Activated naive CD8-positive, alpha-beta T cell treated with anti-CD3 and anti-CD28 coated beads, Interleukin-2, amount 50 U/mL, for 24 hours (primary cell): ENCODE data around the gene QRICH1.

Experiments
- ATAC-seq: fragments of 150-1000 bp; cut with Tn5 transposase; one replicate; pipeline ENCODE4 v1.10.0; 2021
- DNase-seq: peaks from one replicate; pipeline ENCODE4 v3.0.0; 2021
- H3K27ac Mint-ChIP-seq: one replicate; pipeline ENCODE4 v1.8.0; 2021; ENCODE audit warnings: mild to moderate bottlenecking, mixed read lengths
- H3K27me3 Mint-ChIP-seq: one replicate; pipeline ENCODE4 v1.8.0; 2021; ENCODE audit warnings: mixed read lengths
- H3K36me3 Mint-ChIP-seq: one replicate; pipeline ENCODE4 v1.8.0; 2021; ENCODE audit warnings: low read depth, mixed read lengths
- H3K4me1 Mint-ChIP-seq: one replicate; pipeline ENCODE4 v1.8.0; 2021; ENCODE audit warnings: mixed read lengths
- H3K4me3 Mint-ChIP-seq: one replicate; pipeline ENCODE4 v1.8.0; 2021; ENCODE audit warnings: mild to moderate bottlenecking, moderate library complexity, mixed read lengths
- H3K9me3 Mint-ChIP-seq: one replicate; pipeline ENCODE4 v1.8.0; 2021; ENCODE audit warnings: mixed read lengths

The QRICH1 gene

DNA sequence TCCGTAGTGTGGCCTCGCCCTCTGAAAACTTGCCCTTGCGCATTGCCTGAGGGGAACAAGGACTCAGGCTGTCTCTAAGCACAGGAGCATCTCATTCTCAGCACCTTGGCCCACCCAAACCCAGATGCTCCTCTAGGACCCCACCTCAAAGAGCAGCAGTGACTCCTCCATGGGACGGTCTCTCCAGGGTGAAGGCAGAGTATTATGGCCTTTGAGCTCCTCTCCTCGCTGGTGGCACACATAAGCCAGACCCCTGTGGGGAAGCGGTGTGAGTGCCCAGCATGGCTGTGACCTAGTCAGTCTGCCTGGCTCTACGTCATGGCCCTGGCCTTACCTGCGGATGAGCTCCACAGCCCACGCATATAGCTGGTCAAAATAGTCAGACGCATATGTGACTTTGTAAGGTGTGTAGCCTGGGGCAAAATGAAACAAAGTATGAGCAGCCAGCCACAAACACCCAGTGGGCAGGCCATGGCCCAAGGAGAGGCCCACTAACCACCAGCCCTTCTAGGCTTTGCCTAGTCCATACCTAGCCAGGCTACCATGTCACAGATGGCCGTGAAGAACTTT lies 6.3 kb upstream of the QRICH1 start:
- H3K27ac Mint-ChIP-seq = no peak overlapping the region
- no peak overlapping the region for H3K4me3 Mint-ChIP-seq
- H3K9me3 Mint-ChIP-seq = no peaks in the 10 kb centered on the region
- no peak for ATAC-seq
- no peak for DNase-seq
- H3K36me3 Mint-ChIP-seq = peaks cover 26% of the 10 kb centered on the region
- H3K27me3 Mint-ChIP-seq = no peaks in the 10 kb centered on the region
- peaks cover 17% of the 10 kb centered on the region for H3K4me1 Mint-ChIP-seq

DNA sequence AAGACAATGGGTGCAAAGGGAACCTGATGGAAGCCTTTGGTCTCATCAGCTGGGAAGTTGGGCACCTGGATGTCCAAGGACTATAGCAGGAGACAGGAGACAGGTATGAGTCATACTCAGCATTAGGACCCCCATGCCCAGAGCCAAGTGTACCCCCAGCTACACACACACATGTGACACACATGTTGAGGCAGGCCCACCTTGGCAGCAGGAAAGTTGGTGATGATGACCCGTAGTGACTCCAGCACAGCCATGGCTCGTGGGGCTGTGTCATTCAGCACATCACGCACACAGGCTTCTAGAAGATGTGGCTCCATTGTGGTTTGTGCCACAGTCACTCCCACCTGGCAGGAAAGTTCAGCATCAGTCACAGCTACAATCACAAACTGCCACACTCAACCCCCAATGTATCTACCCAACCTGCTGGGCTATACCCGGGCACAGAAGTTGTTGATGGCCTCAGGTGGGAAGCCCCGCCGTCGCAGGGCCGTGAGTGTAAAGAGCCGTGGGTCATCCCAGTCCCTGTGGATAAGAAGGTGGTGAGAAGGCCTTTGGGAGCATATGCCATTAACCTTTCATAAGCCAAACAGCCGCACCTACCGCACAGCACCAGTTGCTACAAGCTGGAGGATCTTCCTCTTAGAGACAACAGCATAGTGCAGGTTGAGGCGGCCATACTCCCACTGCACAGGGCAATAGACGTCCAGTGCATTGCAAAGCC lies 5.2 kb upstream of the QRICH1 start:
- Mint-ChIP-seq H3K27ac (no peak overlapping the region), H3K4me3 (no peak overlapping the region), H3K4me1 (peaks cover 19% of the 10 kb centered on the region), H3K27me3 (no peaks in the 10 kb centered on the region), H3K9me3 (no peaks in the 10 kb centered on the region), H3K36me3 (peaks cover 24% of the 10 kb centered on the region)
- ATAC-seq = no peak
- no peak for DNase-seq

DNA sequence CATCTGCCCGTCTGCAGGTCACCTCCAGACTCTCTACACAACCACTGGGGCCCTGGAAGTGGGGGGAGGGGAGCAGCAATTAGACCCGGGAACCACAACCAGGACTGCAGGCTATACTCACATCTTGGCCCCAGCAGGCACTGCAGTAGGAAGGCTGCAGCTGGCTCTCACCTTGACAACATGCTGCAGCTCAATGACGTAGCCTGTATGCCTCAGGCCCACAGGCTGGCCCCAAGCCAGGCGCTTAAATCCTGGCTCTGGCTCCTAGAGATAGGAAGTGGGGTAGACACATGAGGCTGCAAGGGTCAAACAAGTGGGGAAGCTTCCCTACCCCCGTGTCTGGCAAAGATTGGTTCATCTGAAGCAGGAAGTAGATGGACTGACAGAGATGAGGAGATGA lies 4.6 kb upstream of the QRICH1 start:
- Mint-ChIP-seq H3K27me3 (no peaks in the 10 kb centered on the region), H3K9me3 (no peaks in the 10 kb centered on the region), H3K4me1 (peaks cover 13% of the 10 kb centered on the region), H3K27ac (no peak overlapping the region), H3K36me3 (peaks cover 24% of the 10 kb centered on the region), H3K4me3 (no peak overlapping the region)
- DNase-seq (no peak), ATAC-seq (no peak)

DNA sequence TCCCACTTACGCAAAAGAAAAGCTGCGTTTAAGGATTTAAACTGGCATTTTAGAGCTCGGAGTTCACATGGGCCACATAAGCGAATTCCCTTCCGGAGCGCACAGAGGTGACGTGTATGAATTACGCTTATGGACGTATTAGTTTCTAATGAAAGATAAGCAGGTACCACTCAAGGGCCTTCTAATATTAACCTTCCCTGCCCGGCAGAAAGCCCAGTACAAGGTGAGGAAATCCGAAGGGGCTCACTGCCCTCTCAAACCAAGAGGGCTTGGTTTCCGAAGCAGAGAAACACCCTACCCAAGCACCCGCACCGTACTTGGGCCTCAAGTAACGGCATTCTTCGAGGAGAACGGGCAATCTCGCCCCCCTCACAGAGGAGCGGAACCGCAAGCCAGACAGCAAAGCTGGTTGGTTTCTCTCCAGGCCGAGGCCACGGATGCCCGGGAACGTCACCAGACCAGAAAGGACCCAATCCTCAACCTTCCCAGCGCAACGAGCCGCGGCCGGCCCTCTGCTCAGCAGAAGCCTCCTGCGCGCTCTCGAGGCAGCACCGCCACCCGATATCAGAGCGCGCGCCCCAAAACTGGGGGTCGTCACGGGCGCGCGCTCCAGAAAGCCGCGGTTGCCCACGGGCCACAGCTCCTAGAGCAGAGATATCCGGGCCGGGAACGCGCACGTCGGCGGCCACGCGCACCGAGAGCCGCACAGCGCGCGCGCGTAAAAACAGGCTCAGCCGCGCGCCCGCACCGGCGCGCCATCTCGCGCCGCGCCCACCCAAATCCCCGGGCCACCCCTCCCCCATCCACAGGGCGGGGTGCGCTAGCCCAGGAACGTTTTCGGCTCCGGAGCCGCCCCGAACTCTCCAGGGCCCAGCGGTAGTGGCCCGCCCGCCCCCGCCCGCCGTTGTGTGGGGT lies 676 bp downstream of the QRICH1 start:
- peak overlapping the region; percentile 90 for H3K27ac Mint-ChIP-seq
- ATAC-seq (peak; percentile 34), DNase-seq (peak; percentile 89)
- peaks cover 16% of the 10 kb centered on the region for H3K36me3 Mint-ChIP-seq
- no peaks in the 10 kb centered on the region for H3K27me3 Mint-ChIP-seq
- no peaks in the 10 kb centered on the region for H3K9me3 Mint-ChIP-seq
- H3K4me3 Mint-ChIP-seq = peak overlapping the region; percentile 91
- H3K4me1 Mint-ChIP-seq = peaks cover 36% of the 10 kb centered on the region

DNA sequence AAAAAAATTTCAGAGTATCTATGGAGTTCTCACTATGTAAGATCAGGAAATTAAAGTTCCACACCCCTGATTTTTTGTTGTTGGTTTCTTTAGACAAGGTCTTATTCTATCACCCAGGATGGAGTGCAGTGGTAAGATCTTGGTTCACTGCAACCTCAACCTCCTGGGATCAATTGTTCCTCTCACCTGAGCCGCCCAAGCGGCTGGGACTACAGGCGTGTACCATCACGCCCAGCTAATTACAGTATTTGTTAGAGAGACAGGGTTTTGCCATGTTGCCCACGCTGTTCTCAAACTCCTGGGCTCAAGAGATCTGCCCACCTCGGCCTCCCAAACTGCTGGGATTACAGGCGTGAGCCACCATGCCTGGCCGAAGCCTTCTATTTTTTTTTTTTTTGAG lies 12.4 kb downstream of the QRICH1 start:
- Mint-ChIP-seq H3K4me1 (peaks cover 3% of the 10 kb centered on the region), H3K27me3 (no peaks in the 10 kb centered on the region), H3K9me3 (no peaks in the 10 kb centered on the region), H3K36me3 (peaks cover 19% of the 10 kb centered on the region), H3K27ac (no peak overlapping the region), H3K4me3 (no peak overlapping the region)
- no peak for DNase-seq
- ATAC-seq = no peak

DNA sequence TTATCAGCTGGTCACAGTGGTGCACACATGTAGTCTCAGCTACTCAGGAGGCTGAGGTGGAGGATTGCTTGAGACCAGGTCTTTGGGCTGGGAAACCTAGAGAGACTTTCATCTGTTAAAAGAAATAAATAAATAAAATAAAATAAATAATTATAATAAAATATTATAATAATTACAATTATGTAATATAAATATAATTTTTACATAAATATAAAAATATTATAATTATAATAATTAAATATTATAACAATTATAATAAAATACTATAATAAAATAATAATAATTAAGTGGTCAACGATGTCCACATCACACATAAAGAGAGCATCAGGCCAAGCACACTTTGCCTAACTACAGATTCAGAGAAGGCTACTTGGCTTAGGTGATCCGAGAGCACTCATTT lies 14.6 kb downstream of the QRICH1 start:
- no peak overlapping the region for H3K4me3 Mint-ChIP-seq
- peaks cover 3% of the 10 kb centered on the region for H3K4me1 Mint-ChIP-seq
- no peaks in the 10 kb centered on the region for H3K9me3 Mint-ChIP-seq
- peaks cover 21% of the 10 kb centered on the region for H3K36me3 Mint-ChIP-seq
- DNase-seq (no peak), ATAC-seq (no peak)
- no peaks in the 10 kb centered on the region for H3K27me3 Mint-ChIP-seq
- no peak overlapping the region for H3K27ac Mint-ChIP-seq

DNA sequence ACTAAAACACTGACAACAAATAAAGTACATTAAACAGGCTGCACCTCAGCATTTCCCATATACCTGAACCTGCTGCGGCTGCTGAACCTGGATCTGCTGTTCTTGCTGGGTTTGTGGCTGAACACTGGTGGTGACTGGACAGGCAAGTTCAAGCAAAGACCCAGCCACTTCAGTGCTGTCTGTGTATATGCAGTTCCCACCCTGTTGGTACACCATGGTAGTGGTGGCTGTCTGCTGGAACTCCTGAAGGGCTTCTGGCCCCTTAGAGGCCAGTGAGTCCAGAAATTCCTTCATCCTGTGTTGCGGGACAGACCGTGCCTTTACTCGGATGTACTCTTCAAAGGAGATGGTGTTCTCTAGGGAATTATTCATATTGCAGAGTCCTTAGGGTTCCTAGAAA lies 17.2 kb downstream of the QRICH1 start:
- Mint-ChIP-seq H3K4me1 (peaks cover 3% of the 10 kb centered on the region), H3K4me3 (no peak overlapping the region), H3K9me3 (no peaks in the 10 kb centered on the region), H3K27me3 (no peaks in the 10 kb centered on the region), H3K36me3 (peaks cover 39% of the 10 kb centered on the region), H3K27ac (no peak overlapping the region)
- DNase-seq (no peak), ATAC-seq (no peak)

DNA sequence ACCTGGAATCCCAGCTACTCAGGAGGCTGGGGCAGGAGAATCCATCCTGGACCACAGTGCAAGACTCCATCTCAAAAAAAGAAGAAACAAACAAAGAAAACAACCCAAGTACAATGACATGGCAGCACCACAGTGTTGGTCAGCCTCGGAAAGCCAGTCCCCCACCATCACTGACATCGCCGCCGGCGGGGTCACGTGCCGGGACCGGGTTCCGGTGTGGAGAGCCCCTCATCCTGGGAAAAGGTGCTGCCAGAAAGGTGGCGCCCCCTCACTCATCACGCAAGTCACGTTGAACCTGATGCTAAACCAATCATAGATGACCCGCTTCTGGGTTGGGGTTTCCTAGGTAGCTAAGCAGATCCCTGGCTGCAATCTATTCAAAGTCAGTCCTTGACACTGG lies 17.8 kb downstream of the QRICH1 start:
- DNase-seq (no peak), ATAC-seq (no peak)
- no peak overlapping the region for H3K4me3 Mint-ChIP-seq
- peaks cover 3% of the 10 kb centered on the region for H3K4me1 Mint-ChIP-seq
- no peak overlapping the region for H3K27ac Mint-ChIP-seq
- H3K27me3 Mint-ChIP-seq = no peaks in the 10 kb centered on the region
- H3K9me3 Mint-ChIP-seq = no peaks in the 10 kb centered on the region
- H3K36me3 Mint-ChIP-seq = peaks cover 39% of the 10 kb centered on the region

DNA sequence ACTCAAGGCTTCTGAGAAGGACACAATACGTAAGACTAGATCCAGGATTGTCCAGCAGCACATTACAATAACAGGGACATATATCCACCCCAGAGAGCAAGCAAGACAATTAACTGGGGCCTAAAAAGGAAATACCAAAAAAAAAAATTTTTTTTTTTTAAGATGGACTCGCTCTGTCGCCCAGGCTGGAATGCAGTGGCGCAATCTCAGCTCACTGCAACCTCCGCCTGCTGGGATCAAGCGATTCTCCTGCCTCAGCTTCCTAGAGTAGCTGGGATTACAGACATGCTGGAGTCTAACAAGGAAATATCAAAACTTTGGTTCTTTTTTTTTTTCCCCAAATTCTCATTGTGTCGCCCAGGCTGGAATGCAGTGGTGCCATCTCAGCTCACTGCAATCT lies 35.9 kb downstream of the QRICH1 start:
- no peaks in the 10 kb centered on the region for H3K9me3 Mint-ChIP-seq
- peaks cover 23% of the 10 kb centered on the region for H3K36me3 Mint-ChIP-seq
- H3K4me3 Mint-ChIP-seq = no peak overlapping the region
- H3K27ac Mint-ChIP-seq = no peak overlapping the region
- no peak for ATAC-seq
- H3K27me3 Mint-ChIP-seq = no peaks in the 10 kb centered on the region
- no peak for DNase-seq
- H3K4me1 Mint-ChIP-seq = peaks cover 6% of the 10 kb centered on the region

DNA sequence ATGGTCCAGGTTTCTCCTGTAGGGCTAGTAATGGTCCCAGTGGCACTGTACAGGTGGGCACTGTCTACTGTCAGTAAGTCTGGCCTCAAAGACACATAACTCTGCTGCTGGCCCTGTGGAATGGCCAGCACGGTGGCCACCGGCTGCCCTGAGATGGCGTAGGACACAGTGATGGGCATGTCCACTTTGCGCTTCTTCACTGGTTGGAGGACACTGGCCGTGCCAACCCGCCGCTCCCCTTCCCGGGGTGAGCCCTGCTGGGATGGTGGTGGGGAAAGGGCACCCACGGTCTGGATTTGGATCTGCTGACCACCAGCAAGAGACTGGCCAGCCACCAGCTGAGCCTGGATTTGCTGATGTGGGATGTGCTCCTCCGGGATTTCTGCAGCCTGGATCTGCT lies 36.6 kb downstream of the QRICH1 start:
- Mint-ChIP-seq H3K27me3 (no peaks in the 10 kb centered on the region), H3K9me3 (no peaks in the 10 kb centered on the region), H3K27ac (no peak overlapping the region), H3K4me3 (no peak overlapping the region), H3K36me3 (peaks cover 27% of the 10 kb centered on the region), H3K4me1 (peaks cover 6% of the 10 kb centered on the region)
- ATAC-seq (no peak), DNase-seq (no peak)

DNA sequence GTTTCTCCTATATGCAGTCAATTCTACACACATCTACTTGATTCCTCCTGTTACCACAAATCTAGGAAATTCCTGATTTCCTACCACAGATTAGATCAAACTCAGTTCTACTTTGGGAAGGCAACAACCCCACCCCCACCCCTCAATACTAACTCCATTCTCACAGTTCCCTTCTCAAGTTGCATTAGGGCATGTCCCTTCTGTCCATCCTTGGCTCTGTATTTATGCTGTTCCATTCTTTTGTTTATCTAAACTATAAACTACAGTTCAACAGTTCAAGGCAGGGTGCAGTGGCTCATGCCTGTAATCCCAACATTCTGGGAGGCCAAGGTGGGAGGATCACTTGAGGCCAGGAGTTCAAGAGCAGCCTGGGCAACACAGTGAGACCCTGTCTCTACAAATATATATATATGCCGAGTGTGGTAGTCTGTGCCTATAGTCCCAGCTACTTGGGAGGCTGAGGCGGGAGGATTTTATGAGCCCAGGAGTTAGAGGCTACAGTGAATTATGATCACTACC lies 39.5 kb downstream of the QRICH1 start:
- Mint-ChIP-seq H3K27me3 (no peaks in the 10 kb centered on the region), H3K27ac (peak overlapping the region; percentile 5), H3K4me1 (peaks cover 4% of the 10 kb centered on the region), H3K9me3 (no peaks in the 10 kb centered on the region), H3K4me3 (no peak overlapping the region), H3K36me3 (peaks cover 33% of the 10 kb centered on the region)
- DNase-seq = no peak
- no peak for ATAC-seq

DNA sequence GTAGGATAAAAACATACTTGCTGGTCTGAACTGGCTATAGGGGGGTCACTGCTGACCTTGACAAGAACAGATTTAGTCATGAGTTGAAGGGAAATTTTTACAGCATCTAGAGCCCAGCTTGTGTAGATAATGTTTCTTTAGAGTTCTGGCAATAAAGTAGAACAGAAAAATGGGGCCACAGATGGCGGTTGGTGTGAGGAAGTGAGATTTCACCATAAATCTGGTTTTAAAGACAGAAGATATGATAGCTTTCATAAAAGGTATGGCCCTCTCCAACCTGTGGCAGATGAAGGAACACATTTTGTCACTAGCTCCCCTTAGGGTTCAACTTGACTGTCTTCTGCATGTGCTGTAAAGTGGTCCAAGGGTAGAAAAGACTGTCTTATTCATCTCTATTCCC lies 40.3 kb downstream of the QRICH1 start:
- Mint-ChIP-seq H3K4me3 (no peak overlapping the region), H3K27ac (no peak overlapping the region)

DNA sequence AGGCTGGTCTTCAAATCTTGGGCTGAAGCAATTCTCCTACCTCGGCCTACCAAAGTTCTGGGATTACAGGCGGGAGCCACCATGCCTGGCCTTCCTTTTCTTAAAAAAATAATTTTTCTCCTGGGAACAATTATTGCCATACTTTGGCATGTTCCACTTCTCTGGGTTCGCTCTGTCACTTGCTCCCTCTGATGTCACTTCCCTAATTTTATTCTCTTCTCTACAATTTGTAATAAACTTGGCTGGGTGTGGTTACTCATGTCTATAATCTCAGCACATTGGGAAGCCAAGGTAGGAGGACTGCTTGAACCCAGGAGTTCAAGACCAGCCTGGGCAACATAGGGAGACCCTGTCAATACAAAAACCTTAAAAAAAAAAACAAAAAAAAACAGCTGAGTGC lies 58.6 kb downstream of the QRICH1 start:
- Mint-ChIP-seq H3K4me3 (no peak overlapping the region), H3K27me3 (no peaks in the 10 kb centered on the region), H3K4me1 (no peaks in the 10 kb centered on the region), H3K27ac (no peak overlapping the region), H3K36me3 (peaks cover 30% of the 10 kb centered on the region), H3K9me3 (no peaks in the 10 kb centered on the region)
- DNase-seq (no peak), ATAC-seq (no peak)

More for the DNA sequence above, 40.3 kb downstream of the QRICH1 start:
- Mint-ChIP-seq H3K27me3 (no peaks in the 10 kb centered on the region), H3K9me3 (no peaks in the 10 kb centered on the region), H3K4me1 (peaks cover 4% of the 10 kb centered on the region), H3K36me3 (peaks cover 36% of the 10 kb centered on the region)
- ATAC-seq (no peak), DNase-seq (no peak)

DNA sequence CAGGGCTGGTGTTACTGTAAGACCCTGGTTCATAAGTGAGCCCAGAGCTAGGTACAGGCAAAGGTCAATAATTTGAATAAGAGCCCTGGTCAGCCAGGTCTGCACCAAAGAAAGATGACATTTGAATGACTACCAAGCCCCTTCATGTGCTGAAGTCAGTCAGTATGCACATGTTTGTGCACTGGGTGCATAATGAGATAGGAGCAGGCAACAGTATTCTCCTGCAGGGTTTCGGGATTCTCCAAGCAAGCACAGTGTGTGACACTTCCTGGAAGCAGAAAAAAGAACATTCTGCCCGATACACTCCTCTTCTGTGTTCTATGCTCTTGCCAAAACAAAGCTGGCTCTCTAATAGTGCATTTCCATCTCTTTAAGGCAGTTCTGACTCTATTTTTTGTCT lies 59.2 kb downstream of the QRICH1 start:
- no peak for ATAC-seq
- peaks cover 4% of the 10 kb centered on the region for H3K4me1 Mint-ChIP-seq
- no peak for DNase-seq
- no peak overlapping the region for H3K4me3 Mint-ChIP-seq
- peak overlapping the region; percentile 42 for H3K27ac Mint-ChIP-seq
- no peaks in the 10 kb centered on the region for H3K27me3 Mint-ChIP-seq
- H3K36me3 Mint-ChIP-seq = peaks cover 34% of the 10 kb centered on the region
- no peaks in the 10 kb centered on the region for H3K9me3 Mint-ChIP-seq
